ENCODE results near the gene ARHGEF17. TPM values are rescaled to one million over a fixed set of nuclear protein-coding genes. Genes with fewer than 3 reads are reported as not detected.

ARHGEF17 gene
- polyA plus RNA-seq, 3 donors: 0.16 to 1.2 (median 0.55) TPM

DNA sequence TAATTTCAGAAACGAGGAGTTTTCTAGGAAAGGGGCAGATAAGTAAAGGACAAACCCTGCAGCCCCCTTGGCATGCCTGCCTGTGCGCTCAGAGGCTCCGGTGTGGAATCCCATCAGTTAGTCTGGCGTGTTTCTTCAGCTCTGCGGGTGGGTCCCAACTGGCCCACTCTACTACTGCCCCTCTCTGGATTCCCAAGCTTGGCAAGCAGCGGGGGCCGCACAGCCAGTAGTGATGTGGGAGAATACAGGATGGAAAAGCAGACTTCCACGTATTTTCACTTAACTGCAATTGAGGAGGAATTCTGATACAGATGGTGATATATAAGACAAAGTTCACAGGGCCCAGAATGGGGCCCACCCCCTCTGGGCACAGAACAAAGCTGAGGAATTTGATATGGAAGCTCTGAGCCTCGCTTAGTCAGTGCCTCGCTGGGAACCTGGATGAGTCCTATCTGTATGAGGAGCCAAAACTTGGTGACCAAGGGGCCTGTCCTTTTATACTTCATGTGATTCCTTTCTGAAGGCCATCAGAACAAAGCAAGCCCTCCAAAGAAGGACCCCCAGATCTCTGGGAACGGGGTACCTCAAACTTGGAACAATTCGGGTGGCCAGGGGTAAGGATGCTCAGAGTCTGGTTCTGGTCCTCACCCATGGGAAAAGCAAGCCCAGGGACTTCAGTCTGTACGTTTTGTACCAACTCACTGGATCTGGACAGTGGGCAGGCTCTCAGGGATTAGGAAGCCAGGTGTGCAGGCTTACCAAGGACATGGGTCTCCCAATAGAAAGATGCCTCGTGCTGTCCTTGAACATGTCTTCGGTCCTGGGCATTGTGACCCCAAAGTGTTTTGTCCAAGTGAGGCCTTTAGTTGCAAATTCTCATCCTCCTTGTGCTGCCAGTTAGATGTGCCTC is 94.1 kb downstream of the ARHGEF17 start:
- H3K27ac ChIP-seq (ENCODE audit: low read depth in 1 of 2, low read length in 2 of 2): peak overlapping the region in 1 of 2 donors; percentile 16
- H3K4me3 ChIP-seq (replicated peaks in 1 of 3; ENCODE audit: low read depth in 2 of 3, low read length in 3 of 3): no peak overlapping the region
- WGBS (ENCODE audit: insufficient coverage): 98% methylated on average over 10 of the region's 15 CpGs
- H3K9me3 Mint-ChIP-seq: no peaks in the 10 kb centered on the region
- TF ChIP-seq, protein P1, sequence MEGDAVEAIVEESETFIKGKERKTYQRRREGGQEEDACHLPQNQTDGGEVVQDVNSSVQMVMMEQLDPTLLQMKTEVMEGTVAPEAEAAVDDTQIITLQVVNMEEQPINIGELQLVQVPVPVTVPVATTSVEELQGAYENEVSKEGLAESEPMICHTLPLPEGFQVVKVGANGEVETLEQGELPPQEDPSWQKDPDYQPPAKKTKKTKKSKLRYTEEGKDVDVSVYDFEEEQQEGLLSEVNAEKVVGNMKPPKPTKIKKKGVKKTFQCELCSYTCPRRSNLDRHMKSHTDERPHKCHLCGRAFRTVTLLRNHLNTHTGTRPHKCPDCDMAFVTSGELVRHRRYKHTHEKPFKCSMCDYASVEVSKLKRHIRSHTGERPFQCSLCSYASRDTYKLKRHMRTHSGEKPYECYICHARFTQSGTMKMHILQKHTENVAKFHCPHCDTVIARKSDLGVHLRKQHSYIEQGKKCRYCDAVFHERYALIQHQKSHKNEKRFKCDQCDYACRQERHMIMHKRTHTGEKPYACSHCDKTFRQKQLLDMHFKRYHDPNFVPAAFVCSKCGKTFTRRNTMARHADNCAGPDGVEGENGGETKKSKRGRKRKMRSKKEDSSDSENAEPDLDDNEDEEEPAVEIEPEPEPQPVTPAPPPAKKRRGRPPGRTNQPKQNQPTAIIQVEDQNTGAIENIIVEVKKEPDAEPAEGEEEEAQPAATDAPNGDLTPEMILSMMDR (IDR thresholded peaks at IDR 0.05): no peak
- H3K79me2 ChIP-seq (ENCODE audit: insufficient read depth, low read length): peaks cover 1% of the 10 kb centered on the region
- H3K9ac ChIP-seq (ENCODE audit: insufficient read depth, low read length, poor library complexity, severe bottlenecking): no peak overlapping the region
- H3K36me3 ChIP-seq (replicated peaks in 1 of 2; ENCODE audit: control insufficient read depth in 1 of 2, insufficient read depth in 2 of 2, low read length in 2 of 2): peaks cover 60 to 75% of the 10 kb centered on the region in 2 donors
- H3K4me2 ChIP-seq (replicated peaks; ENCODE audit: extremely low read depth, low read length, poor library complexity, severe bottlenecking): no peak overlapping the region
- peaks cover 11 to 31% of the 10 kb centered on the region in 2 donors for H3K4me1 ChIP-seq (ENCODE audit: control insufficient read depth in 1 of 2, insufficient read depth in 2 of 2, low read length in 2 of 2)
- H3K4me1 Mint-ChIP-seq: peaks cover 30% of the 10 kb centered on the region
- intact Hi-C loops (cut with micrococcal nuclease): loop anchor here in 1 of 2 donors (2.0 kb wide), 1 partner anchor 259 kb away; no protein-coding TSS in a partner anchor
- peaks cover 56 to 74% of the 10 kb centered on the region in 2 donors for H3K36me3 Mint-ChIP-seq
- H3K9me3 ChIP-seq (replicated peaks in 1 of 2; ENCODE audit: control insufficient read depth in 1 of 2, insufficient read depth in 1 of 2, low read length in 2 of 2): no peaks in the 10 kb centered on the region
- H2AFZ ChIP-seq (ENCODE audit: insufficient read depth, low read depth, low read length, poor library complexity, severe bottlenecking): no peak overlapping the region
- DNase-seq: no peak
- H3K27ac Mint-ChIP-seq: peak overlapping the region in 5 of 7 donors; percentile 6 to 66 (median 27)
- H3K4me3 Mint-ChIP-seq: no peak overlapping the region
- peaks cover 97% of the 10 kb centered on the region for H4K20me1 ChIP-seq (ENCODE audit: insufficient read depth, low read length)
- no peaks in the 10 kb centered on the region for H3K27me3 Mint-ChIP-seq (ENCODE audit: low read depth in 3 of 3)
- H3K27me3 ChIP-seq (ENCODE audit: control insufficient read depth in 2 of 2, insufficient read depth in 2 of 2, low read length in 2 of 2): no peaks in the 10 kb centered on the region

DNA sequence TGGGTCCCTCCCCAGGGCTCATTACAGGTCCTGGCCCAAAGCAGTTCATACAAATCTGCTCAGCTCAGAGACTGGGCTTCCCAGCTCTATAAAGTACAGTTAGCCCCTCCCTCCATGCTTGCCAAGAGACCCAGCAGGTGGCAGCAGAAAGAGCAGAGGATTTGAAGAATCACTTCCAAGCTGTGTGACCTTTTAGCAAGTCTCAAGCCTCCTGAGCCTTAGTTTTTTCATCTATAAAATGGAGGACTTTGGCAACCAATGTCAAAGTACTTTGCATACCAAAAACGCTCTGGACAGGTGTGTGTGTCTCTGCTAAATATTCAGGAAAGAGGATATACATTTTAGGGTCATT is 94.7 kb downstream of the ARHGEF17 start:
- Histone ChIP-seq H3K79me2 (ENCODE audit: insufficient read depth, low read length) (no peaks in the 10 kb centered on the region), H3K36me3 (replicated peaks in 1 of 2; ENCODE audit: control insufficient read depth in 1 of 2, insufficient read depth in 2 of 2, low read length in 2 of 2) (peaks cover 56 to 75% of the 10 kb centered on the region in 2 donors), H3K4me2 (replicated peaks; ENCODE audit: extremely low read depth, low read length, poor library complexity, severe bottlenecking) (no peak overlapping the region), H3K4me3 (replicated peaks in 1 of 3; ENCODE audit: low read depth in 2 of 3, low read length in 3 of 3) (no peak overlapping the region), H3K9ac (ENCODE audit: insufficient read depth, low read length, poor library complexity, severe bottlenecking) (no peak overlapping the region), H2AFZ (ENCODE audit: insufficient read depth, low read depth, low read length, poor library complexity, severe bottlenecking) (no peak overlapping the region), H4K20me1 (ENCODE audit: insufficient read depth, low read length) (peaks cover 97% of the 10 kb centered on the region), H3K27me3 (ENCODE audit: control insufficient read depth in 2 of 2, insufficient read depth in 2 of 2, low read length in 2 of 2) (no peaks in the 10 kb centered on the region), H3K4me1 (ENCODE audit: control insufficient read depth in 1 of 2, insufficient read depth in 2 of 2, low read length in 2 of 2) (peaks cover 18 to 37% of the 10 kb centered on the region in 2 donors), H3K27ac (ENCODE audit: low read depth in 1 of 2, low read length in 2 of 2) (peak overlapping the region in 1 of 2 donors; percentile 14), H3K9me3 (replicated peaks in 1 of 2; ENCODE audit: control insufficient read depth in 1 of 2, insufficient read depth in 1 of 2, low read length in 2 of 2) (no peaks in the 10 kb centered on the region)
- intact Hi-C loops (cut with micrococcal nuclease): no loop called here
- Mint-ChIP-seq H3K27ac (peak overlapping the region in 4 of 7 donors; percentile 24 to 66 (median 32)), H3K36me3 (peaks cover 56 to 74% of the 10 kb centered on the region in 2 donors), H3K27me3 (ENCODE audit: low read depth in 3 of 3) (no peaks in the 10 kb centered on the region), H3K9me3 (no peaks in the 10 kb centered on the region), H3K4me3 (no peak overlapping the region), H3K4me1 (peaks cover 35% of the 10 kb centered on the region)
- DNase-seq: no peak
- WGBS (ENCODE audit: insufficient coverage): no CpG with 5 or more reads among the region's 1 CpG
- TF ChIP-seq, protein P1 (IDR thresholded peaks at IDR 0.05): no peak
